ENCODE results near the gene FOXE3.

- TF ChIP-seq CTCF (IDR thresholded peaks at IDR 0.05) (no peak), POLR2A (IDR thresholded peaks at IDR 0.05) (no peak)
Measured at GRCh38 chr1:47459253-47459788, 43.2 kb downstream of the FOXE3 start.
